SK-N-SH (cell line): ENCODE data around the gene BTBD9. TPM values are rescaled to one million over a fixed set of nuclear protein-coding genes. Genes with fewer than 3 reads are reported as not detected.

Experiments used
- CTCF ChIA-PET: fragments of 300-600, 350-600 bp; formaldehyde crosslinking; extraction: SDS; loops from one replicate; lab custom pipeline; 2021; lab: Yijun Ruan, JAX
- POLR2A ChIA-PET: fragments of 350-600 bp; sonication (Branson Sonifier 250); formaldehyde crosslinking; extraction: SDS; loops from one replicate; lab custom pipeline; 2020; ENCODE audit warnings: antibody characterized with exemption, inconsistent platforms; lab: Yijun Ruan, JAX
- DNase-seq: peaks from one replicate; pipeline ENCODE4 v3.0.0; 2012
- H2AFZ ChIP-seq: fragments of 200-600 bp; sonication (generic); 2 replicates; pipeline ENCODE4 v1.8.1; 2016; ENCODE audit warnings: antibody characterized with exemption, mild to moderate bottlenecking, low read depth
- H3F3A ChIP-seq: fragments of 200-600 bp; sonication (generic); replicated peaks from 2 replicates; pipeline ENCODE3; 2016; ENCODE audit warnings: antibody characterized with exemption, mild to moderate bottlenecking; ENCODE audit not compliant: insufficient read depth
- H3K27ac ChIP-seq, 2 experiments: fragments of 200-500 bp in 1 of 2; fragments of 200-600 bp in 1 of 2; sonication (Bioruptor generic) in 1 of 2; sonication (generic), shearing (Covaris generic) in 1 of 2; 2 replicates each; pipeline versions ENCODE4 v1.5.1 to v1.6.1; 2014 to 2016; ENCODE audit warnings: low read depth in 2 of 2, inconsistent platforms in 1 of 2, low read length in 1 of 2, mild to moderate bottlenecking in 1 of 2, mixed read lengths in 1 of 2
- H3K27me3 ChIP-seq: fragments of 200-600 bp; sonication (generic), shearing (Covaris generic); 2 replicates; pipeline ENCODE4 v1.6.1; 2016; ENCODE audit warnings: mixed run types; ENCODE audit not compliant: insufficient read depth
- H3K36me3 ChIP-seq, 2 experiments: fragments of 200-500 bp in 1 of 2; fragments of 200-600 bp in 1 of 2; sonication (Bioruptor generic) in 1 of 2; sonication (generic) in 1 of 2; replicated peaks in 1 of 2; 2 replicates each; pipeline versions ENCODE3 to v1.5.1; 2014 to 2016; ENCODE audit warnings: low read length in 1 of 2, mild to moderate bottlenecking in 1 of 2; ENCODE audit not compliant: insufficient read depth in 2 of 2, control insufficient read depth in 1 of 2
- H3K4me1 ChIP-seq, 2 experiments: fragments of 200-500 bp in 1 of 2; fragments of 200-600 bp in 1 of 2; sonication (Bioruptor generic) in 1 of 2; sonication (generic), shearing (Covaris generic) in 1 of 2; 2 replicates each; pipeline versions ENCODE4 v1.5.1 to v1.6.1; 2014 to 2016; ENCODE audit warnings: low read depth in 1 of 2, low read length in 1 of 2, mixed run types in 1 of 2; ENCODE audit not compliant: insufficient read depth in 2 of 2, control insufficient read depth in 1 of 2
- H3K4me2 ChIP-seq: fragments of 200-600 bp; sonication (generic), shearing (Covaris generic); 2 replicates; pipeline ENCODE4 v1.6.1; 2017; ENCODE audit warnings: mixed run types
- H3K4me3 ChIP-seq, 2 experiments: fragments of 200-500 bp in 1 of 2; fragments of 200-600 bp in 1 of 2; sonication (Bioruptor generic) in 1 of 2; sonication (generic), shearing (Covaris generic) in 1 of 2; 2 replicates each; pipeline versions ENCODE4 v1.5.1 to v1.8.1; 2014 to 2016; ENCODE audit warnings: low read depth in 2 of 2, inconsistent platforms in 1 of 2, low read length in 1 of 2, mild to moderate bottlenecking in 1 of 2, mixed read lengths in 1 of 2, moderate library complexity in 1 of 2
- H3K79me2 ChIP-seq: fragments of 200-600 bp; sonication (generic); 2 replicates; pipeline ENCODE4 v1.8.1; 2017; ENCODE audit warnings: mild to moderate bottlenecking; ENCODE audit not compliant: insufficient read depth
- H3K9ac ChIP-seq: fragments of 200-600 bp; sonication (generic); 2 replicates; pipeline ENCODE4 v1.6.1; 2017; ENCODE audit warnings: mixed run types
- H3K9me2 ChIP-seq: fragments of 200-600 bp; sonication (generic); 2 replicates; pipeline ENCODE4 v1.6.1; 2017; ENCODE audit warnings: mixed run types
- H3K9me3 ChIP-seq: fragments of 200-600 bp; sonication (generic); 2 replicates; pipeline ENCODE4 v1.6.1; 2017; ENCODE audit warnings: mixed run types, mild to moderate bottlenecking, moderate library complexity
- H4K20me1 ChIP-seq: fragments of 200-600 bp; sonication (generic); 2 replicates; pipeline ENCODE4 v1.6.1; 2017; ENCODE audit warnings: mild to moderate bottlenecking, mixed run types; ENCODE audit not compliant: insufficient read depth
- CHD2 ChIP-seq: fragments of 150-350 bp; IDR thresholded peaks from 2 replicates; pipeline ENCODE4 v1.6.1; 2018; ENCODE audit warnings: low read length; ENCODE audit not compliant: partially characterized antibody
- MEF2A ChIP-seq: IDR thresholded peaks from 2 replicates; pipeline ENCODE4 v1.4.0; 2012; ENCODE audit warnings: low read depth, borderline replicate concordance
- MXI1 ChIP-seq: IDR thresholded peaks from 2 replicates; pipeline ENCODE4 v1.6.1; 2012; ENCODE audit warnings: mild to moderate bottlenecking, low read depth, low read length, improper control_type of control experiment
- NFIC ChIP-seq: IDR thresholded peaks from 2 replicates; pipeline ENCODE4 v1.4.0; 2012; ENCODE audit warnings: borderline replicate concordance
- RCOR1 ChIP-seq: fragments of 150-350 bp; IDR thresholded peaks from 2 replicates; pipeline ENCODE4 v1.6.1; 2017; ENCODE audit warnings: antibody characterized with exemption, low read length
- SIN3A ChIP-seq: IDR thresholded peaks from 2 replicates; pipeline ENCODE4 v1.6.1; 2012; ENCODE audit warnings: low read depth, mild to moderate bottlenecking, low read length, moderate library complexity, borderline replicate concordance
- TAF1 ChIP-seq: IDR thresholded peaks from 2 replicates; pipeline ENCODE4 v1.6.1; 2012; ENCODE audit warnings: low read depth, mild to moderate bottlenecking, low read length, moderate library complexity, borderline replicate concordance
- TCF12 ChIP-seq: IDR thresholded peaks from 2 replicates; pipeline ENCODE4 v1.4.0; 2012
- whole genome bisulfite sequencing: methylation state at CpG from one replicate; pipeline ENCODE4 v1.1.6; 2017; ENCODE audit warnings: low lambda C conversion rate; 5-methylcytosine and 5-hydroxymethylcytosine counted together
- polyA plus RNA-seq, 3 experiments: library from polyadenylated mRNA; depleted of rRNA; stranded (reverse); fragments of >200 nt; gene quantifications; 2 replicates each; pipeline ENCODE4 v1.2.3, GENCODE V29; 2012
- TF ChIP-seq, protein P1 (sequence below): IDR thresholded peaks from 2 replicates; pipeline ENCODE4 v1.4.0; 2012; ENCODE audit warnings: low read depth, borderline replicate concordance
- TF ChIP-seq, protein P2 (sequence below): IDR thresholded peaks from 2 replicates; pipeline ENCODE4; 2012
- TF ChIP-seq, protein P3 (sequence below): IDR thresholded peaks from 2 replicates; pipeline ENCODE4 v1.4.0; 2012; ENCODE audit warnings: low read depth, borderline replicate concordance

The BTBD9 gene
- polyA plus RNA-seq, 1 of the 3 experiments (the other 2 are of a cell fraction), result 2.2 TPM

DNA sequence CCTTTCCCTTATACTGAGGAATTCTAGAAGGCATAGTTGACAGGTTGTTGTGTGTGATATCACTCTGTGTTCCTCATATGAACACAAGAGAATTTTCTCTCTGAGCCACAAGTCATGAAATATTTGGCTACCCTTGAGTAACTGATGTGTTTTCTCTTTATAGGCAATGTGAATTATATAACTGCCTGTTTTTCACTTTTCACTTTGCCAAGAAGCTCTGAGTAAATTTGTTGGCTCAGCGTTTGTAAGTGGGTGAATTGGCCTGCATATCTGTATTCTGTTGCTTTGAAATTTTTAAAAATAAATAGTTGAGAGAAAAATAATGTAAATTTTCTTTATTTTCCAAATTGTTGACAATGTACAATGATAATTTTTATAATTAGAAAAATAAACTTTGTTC is 5.2 kb upstream of the BTBD9 start:
- no peaks in the 10 kb centered on the region for H3F3A ChIP-seq
- no peak overlapping the region for H3K4me2 ChIP-seq
- no peak for DNase-seq
- peaks cover 0 to 6% of the 10 kb centered on the region in 2 experiments; a peak in 2 of 4 replicates for H3K4me1 ChIP-seq
- no peak overlapping the region for H3K27ac ChIP-seq
- no peaks in the 10 kb centered on the region for H3K9me3 ChIP-seq
- H3K79me2 ChIP-seq, result peaks cover 10% of the 10 kb centered on the region; the same call in 1 of the 2 replicates
- H3K9me2 ChIP-seq, result no peaks in the 10 kb centered on the region
- 91% methylated on average over 1 of the region's 1 CpG for WGBS
- H3K27me3 ChIP-seq, result no peaks in the 10 kb centered on the region
- ChIA-PET CTCF (no interaction called here), POLR2A (no interaction called here)
- H3K9ac ChIP-seq, result no peak overlapping the region
- H2AFZ ChIP-seq, result no peak overlapping the region
- H3K36me3 ChIP-seq, result no peaks in the 10 kb centered on the region
- no peak overlapping the region for H3K4me3 ChIP-seq
- TF ChIP-seq, protein P1, sequence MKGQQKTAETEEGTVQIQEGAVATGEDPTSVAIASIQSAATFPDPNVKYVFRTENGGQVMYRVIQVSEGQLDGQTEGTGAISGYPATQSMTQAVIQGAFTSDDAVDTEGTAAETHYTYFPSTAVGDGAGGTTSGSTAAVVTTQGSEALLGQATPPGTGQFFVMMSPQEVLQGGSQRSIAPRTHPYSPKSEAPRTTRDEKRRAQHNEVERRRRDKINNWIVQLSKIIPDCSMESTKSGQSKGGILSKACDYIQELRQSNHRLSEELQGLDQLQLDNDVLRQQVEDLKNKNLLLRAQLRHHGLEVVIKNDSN, result no peak
- no peak for TF ChIP-seq NFIC
- H4K20me1 ChIP-seq, result no peaks in the 10 kb centered on the region

DNA sequence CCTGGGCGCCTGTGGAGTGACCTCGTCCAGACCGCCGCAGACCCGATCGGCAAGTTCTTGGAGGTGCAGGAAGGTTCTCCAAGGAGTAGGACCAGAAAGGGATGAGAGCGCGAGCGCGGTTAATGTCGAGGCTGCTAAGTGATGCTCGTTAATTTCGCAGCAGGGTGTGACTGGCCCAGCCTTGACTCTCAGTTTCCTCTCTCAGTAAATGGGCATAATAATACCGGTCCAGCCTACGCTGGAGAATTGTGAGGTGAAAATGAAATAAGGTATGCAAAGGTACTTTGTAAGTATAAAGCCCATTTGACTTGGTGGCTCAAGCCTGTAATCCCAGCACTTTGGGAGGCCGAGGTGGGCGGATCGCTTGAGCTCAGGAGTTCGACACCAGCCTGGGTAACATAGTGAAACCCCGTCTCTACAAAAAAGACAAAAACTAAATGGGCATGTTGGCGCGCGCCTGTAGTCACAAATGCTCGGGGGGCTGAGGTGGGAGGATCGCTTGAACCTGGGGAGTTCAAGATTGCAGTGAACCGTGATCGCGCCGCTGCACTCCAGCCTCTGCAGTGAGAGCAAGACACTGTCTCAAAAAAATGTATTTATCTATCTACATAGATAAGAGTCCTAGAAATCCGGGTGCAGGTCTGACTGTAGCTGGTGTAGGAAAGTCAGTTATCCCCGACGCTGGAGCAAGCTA is 634 bp upstream of the BTBD9 start:
- peak overlapping the region; percentile 97 for H2AFZ ChIP-seq
- H3K4me1 ChIP-seq, result peaks cover 0 to 9% of the 10 kb centered on the region in 2 experiments; a peak in 2 of 4 replicates
- 10% methylated on average over 32 of the region's 32 CpGs for WGBS
- H3K27ac ChIP-seq, result peak overlapping the region; percentile 87 to 94
- TF ChIP-seq RCOR1 (peak; percentile 17; the same call in 1 of the 2 replicates), TCF12 (no peak)
- DNase-seq, result no peak
- no peaks in the 10 kb centered on the region for H4K20me1 ChIP-seq
- H3K27me3 ChIP-seq, result no peaks in the 10 kb centered on the region
- peak overlapping the region; percentile 89 for H3K9ac ChIP-seq
- CTCF ChIA-PET, result interaction anchor here (0.6 to 1.2 kb wide), 2 partner anchors 10 to 331 kb away, joined by 3 to 4 read pairs; no protein-coding TSS in a partner anchor
- POLR2A ChIA-PET, result no interaction called here
- no peaks in the 10 kb centered on the region for H3K9me3 ChIP-seq
- H3K36me3 ChIP-seq, result no peaks in the 10 kb centered on the region
- peak overlapping the region; percentile 80 for H3K4me2 ChIP-seq
- H3K79me2 ChIP-seq, result peaks cover 28% of the 10 kb centered on the region
- H3F3A ChIP-seq, result no peaks in the 10 kb centered on the region
- H3K9me2 ChIP-seq, result no peaks in the 10 kb centered on the region
- peak overlapping the region; percentile 78 to 98 for H3K4me3 ChIP-seq

DNA sequence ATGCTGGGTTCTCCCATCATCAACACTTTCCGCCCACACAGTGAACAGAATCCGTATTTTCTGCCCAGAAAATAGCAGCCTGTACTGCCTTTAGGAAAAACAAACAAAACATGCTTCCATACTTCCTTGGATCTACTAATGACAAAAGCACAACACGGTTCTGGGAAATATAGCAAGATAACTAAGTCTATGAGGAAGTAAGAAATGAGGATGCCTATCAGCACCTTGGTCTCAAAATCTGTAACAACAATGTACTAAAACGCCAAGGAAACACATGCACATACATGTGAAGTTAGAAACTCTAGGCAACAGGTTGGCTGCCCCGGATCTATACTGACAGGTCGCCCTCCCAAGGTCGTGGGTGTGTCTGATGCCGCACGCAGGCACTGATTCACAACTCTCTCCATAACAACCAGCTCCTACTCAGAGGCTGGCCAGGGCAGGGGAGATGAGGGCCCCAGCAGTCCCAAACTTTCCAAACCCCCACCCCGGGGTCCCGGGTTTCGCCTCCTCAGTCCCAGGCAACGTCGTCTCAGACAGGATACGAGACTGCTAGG is 710 bp downstream of the BTBD9 start:
- POLR2A ChIA-PET, result no interaction called here

More for the DNA sequence above, 710 bp downstream of the BTBD9 start:
- 11% methylated on average over 8 of the region's 15 CpGs for WGBS
- Histone ChIP-seq H3K36me3 (no peaks in the 10 kb centered on the region), H3K79me2 (peaks cover 28% of the 10 kb centered on the region), H3K4me1 (peaks cover 0 to 9% of the 10 kb centered on the region in 2 experiments; a peak in 2 of 4 replicates), H2AFZ (peak overlapping the region; percentile 97), H3K27me3 (no peaks in the 10 kb centered on the region), H3K4me3 (peak overlapping the region; percentile 78 to 98), H3K27ac (peak overlapping the region; percentile 87 to 94), H3K4me2 (peak overlapping the region; percentile 80), H3F3A (peaks cover 4% of the 10 kb centered on the region), H3K9me2 (no peaks in the 10 kb centered on the region), H3K9ac (peak overlapping the region; percentile 89), H3K9me3 (no peaks in the 10 kb centered on the region), H4K20me1 (no peaks in the 10 kb centered on the region)
- CTCF ChIA-PET, result no interaction called here
- TF ChIP-seq, protein P2, sequence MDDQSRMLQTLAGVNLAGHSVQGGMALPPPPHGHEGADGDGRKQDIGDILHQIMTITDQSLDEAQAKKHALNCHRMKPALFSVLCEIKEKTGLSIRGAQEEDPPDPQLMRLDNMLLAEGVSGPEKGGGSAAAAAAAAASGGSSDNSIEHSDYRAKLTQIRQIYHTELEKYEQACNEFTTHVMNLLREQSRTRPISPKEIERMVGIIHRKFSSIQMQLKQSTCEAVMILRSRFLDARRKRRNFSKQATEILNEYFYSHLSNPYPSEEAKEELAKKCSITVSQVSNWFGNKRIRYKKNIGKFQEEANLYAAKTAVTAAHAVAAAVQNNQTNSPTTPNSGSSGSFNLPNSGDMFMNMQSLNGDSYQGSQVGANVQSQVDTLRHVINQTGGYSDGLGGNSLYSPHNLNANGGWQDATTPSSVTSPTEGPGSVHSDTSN, result no peak
- TF ChIP-seq SIN3A (no peak), TAF1 (no peak), MEF2A (no peak), RCOR1 (no peak), MXI1 (peak; percentile 21; the same call in 1 of the 2 replicates), CHD2 (no peak)
- TF ChIP-seq, protein P3, sequence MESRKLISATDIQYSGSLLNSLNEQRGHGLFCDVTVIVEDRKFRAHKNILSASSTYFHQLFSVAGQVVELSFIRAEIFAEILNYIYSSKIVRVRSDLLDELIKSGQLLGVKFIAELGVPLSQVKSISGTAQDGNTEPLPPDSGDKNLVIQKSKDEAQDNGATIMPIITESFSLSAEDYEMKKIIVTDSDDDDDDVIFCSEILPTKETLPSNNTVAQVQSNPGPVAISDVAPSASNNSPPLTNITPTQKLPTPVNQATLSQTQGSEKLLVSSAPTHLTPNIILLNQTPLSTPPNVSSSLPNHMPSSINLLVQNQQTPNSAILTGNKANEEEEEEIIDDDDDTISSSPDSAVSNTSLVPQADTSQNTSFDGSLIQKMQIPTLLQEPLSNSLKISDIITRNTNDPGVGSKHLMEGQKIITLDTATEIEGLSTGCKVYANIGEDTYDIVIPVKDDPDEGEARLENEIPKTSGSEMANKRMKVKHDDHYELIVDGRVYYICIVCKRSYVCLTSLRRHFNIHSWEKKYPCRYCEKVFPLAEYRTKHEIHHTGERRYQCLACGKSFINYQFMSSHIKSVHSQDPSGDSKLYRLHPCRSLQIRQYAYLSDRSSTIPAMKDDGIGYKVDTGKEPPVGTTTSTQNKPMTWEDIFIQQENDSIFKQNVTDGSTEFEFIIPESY, result no peak
- TF ChIP-seq, protein P1, result no peak
- DNase-seq, result no peak
